ENCODE results near the gene ELOB. TPM values are rescaled to one million over a fixed set of nuclear protein-coding genes. Genes with fewer than 3 reads are reported as not detected.

Gene ELOB
- total RNA-seq, 4 donors from 2014 or later, result 186 to 446 (median 288) TPM

DNA sequence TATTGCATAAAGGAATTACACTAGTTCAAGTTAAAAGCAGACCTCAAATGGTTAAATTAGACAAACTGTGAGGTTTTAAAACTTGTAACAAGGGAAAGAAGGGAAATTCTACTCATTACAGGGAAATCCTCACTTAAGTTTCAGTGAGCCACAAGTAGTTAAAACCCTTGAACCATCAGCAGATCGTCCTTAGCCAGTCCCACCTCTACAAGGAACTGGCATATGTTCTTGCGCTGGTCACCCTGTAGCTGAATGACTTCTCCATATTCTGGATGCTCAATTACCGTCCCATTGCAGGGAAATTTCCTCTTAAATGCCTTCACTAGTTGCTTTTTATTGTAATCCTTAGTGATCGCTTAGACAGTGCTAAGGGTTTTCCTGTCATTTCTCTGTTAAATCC lies 45.4 kb upstream of the ELOB start:
- Histone ChIP-seq H3K4me1 (peaks cover 0 to 9% (median 6%) of the 10 kb centered on the region in 3 donors), H3K36me3 (no peaks in the 10 kb centered on the region), H3K9me3 (no peaks in the 10 kb centered on the region), H3K4me3 (no peak overlapping the region), H3K27me3 (peaks cover 0 to 76% (median 0%) of the 10 kb centered on the region in 4 donors), H3K27ac (no peak overlapping the region)
- 49 to 61% methylated on average over 4 of the region's 4 CpGs for WGBS, 2 donors
- DNase-seq, result no peak
- TF ChIP-seq, protein P1, sequence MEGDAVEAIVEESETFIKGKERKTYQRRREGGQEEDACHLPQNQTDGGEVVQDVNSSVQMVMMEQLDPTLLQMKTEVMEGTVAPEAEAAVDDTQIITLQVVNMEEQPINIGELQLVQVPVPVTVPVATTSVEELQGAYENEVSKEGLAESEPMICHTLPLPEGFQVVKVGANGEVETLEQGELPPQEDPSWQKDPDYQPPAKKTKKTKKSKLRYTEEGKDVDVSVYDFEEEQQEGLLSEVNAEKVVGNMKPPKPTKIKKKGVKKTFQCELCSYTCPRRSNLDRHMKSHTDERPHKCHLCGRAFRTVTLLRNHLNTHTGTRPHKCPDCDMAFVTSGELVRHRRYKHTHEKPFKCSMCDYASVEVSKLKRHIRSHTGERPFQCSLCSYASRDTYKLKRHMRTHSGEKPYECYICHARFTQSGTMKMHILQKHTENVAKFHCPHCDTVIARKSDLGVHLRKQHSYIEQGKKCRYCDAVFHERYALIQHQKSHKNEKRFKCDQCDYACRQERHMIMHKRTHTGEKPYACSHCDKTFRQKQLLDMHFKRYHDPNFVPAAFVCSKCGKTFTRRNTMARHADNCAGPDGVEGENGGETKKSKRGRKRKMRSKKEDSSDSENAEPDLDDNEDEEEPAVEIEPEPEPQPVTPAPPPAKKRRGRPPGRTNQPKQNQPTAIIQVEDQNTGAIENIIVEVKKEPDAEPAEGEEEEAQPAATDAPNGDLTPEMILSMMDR (IDR thresholded peaks at IDR 0.05), result no peak
- no peak for TF ChIP-seq POLR2A (IDR thresholded peaks at IDR 0.05)
- intact Hi-C loops (cut with DNase I), result no loop called here

DNA sequence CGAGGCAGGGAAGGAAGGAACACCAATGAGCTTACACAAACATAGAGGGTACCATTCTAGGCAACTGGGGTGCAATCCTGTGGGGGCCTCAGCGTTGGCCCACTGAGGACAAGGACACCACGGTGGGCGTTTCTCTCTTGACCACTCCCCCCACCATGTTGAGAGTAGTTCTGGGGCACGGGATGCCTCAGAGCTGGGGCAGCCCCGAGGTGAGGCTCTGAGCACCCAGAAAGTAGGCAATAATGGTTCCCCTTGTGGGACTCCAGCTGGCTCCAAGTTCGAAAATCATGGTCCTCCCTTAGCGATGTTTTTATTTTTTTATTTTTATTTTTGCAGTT lies 45.0 kb upstream of the ELOB start:
- Histone ChIP-seq H3K27me3 (peaks cover 0 to 76% (median 0%) of the 10 kb centered on the region in 4 donors), H3K27ac (no peak overlapping the region), H3K4me1 (peaks cover 0 to 7% (median 3%) of the 10 kb centered on the region in 3 donors), H3K9me3 (no peaks in the 10 kb centered on the region), H3K36me3 (no peaks in the 10 kb centered on the region), H3K4me3 (no peak overlapping the region)
- no peak for DNase-seq
- 64 to 70% methylated on average over 8 of the region's 8 CpGs for WGBS, 2 donors
- intact Hi-C loops (cut with DNase I), result no loop called here
- TF ChIP-seq, protein P1 (IDR thresholded peaks at IDR 0.05), result no peak
- no peak for TF ChIP-seq POLR2A (IDR thresholded peaks at IDR 0.05)

DNA sequence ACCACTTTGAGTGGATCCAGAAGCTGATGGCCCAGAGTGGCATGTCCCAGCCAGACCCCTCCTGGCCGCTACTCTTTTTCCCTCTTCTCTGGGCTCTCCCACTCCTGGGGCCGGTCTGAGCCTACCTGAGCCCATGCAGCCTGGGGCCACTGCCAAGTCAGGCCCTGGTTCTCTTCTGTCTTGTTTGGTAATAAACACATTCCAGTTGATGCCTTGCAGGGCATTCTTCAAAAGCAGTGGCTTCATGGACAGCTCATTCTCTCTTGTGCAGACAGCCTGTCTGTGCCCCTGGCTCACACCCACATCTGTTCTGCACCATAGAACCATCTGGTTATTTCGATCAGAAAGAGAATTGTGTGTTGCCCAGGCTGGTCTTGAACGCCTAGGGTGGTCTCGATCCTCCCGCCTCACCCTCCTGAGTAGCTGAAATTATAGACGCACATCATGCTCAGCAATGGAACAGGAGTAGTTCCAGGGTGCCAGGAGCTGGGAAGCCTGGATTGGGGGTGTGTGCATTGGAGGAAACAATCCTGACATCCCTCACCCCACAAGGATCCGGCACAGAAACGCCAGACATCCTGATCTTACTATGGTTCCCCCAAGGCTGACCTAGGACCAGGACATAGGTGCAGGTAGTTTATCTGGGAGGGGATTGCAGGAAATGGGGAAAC lies 44.5 kb upstream of the ELOB start:
- 45 to 64% methylated on average over 3 to 5 of the region's 9 CpGs for WGBS, 2 donors
- H3K4me1 ChIP-seq, result peaks cover 0 to 2% (median 0%) of the 10 kb centered on the region in 3 donors
- no peak for DNase-seq
- H3K36me3 ChIP-seq, result no peaks in the 10 kb centered on the region
- no peaks in the 10 kb centered on the region for H3K9me3 ChIP-seq
- TF ChIP-seq, protein P1 (IDR thresholded peaks at IDR 0.05), result no peak
- TF ChIP-seq POLR2A (IDR thresholded peaks at IDR 0.05), result no peak
- H3K4me3 ChIP-seq, result no peak overlapping the region
- peaks cover 0 to 76% (median 0%) of the 10 kb centered on the region in 4 donors for H3K27me3 ChIP-seq
- intact Hi-C loops (cut with DNase I), result no loop called here
- no peak overlapping the region for H3K27ac ChIP-seq

DNA sequence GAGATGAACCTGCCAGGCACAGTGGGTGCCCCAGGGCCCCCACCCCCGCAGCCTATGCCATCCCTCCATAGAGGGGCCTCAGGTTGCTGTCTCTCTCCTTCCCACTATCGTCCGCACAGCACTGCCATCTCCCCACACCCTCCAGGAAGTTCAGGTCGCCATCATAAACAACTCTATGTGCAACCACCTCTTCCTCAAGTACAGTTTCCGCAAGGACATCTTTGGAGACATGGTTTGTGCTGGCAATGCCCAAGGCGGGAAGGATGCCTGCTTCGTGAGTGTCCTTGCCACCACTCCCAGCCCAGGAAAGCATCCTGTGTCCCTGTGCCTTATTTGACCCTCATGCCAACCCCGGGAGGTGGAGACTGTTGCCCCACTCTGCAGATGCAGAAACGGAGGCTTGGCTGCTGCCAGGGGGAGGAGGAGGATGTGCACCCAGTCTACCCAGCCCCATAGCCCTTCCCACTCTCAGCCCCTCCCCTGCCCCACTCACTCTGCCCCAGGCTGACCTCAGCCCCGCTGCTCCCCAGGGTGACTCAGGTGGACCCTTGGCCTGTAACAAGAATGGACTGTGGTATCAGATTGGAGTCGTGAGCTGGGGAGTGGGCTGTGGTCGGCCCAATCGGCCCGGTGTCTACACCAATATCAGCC lies 43.9 kb upstream of the ELOB start:
- Histone ChIP-seq H3K4me1 (no peaks in the 10 kb centered on the region), H3K27ac (no peak overlapping the region), H3K4me3 (no peak overlapping the region), H3K36me3 (no peaks in the 10 kb centered on the region), H3K27me3 (peaks cover 0 to 77% (median 0%) of the 10 kb centered on the region in 4 donors), H3K9me3 (no peaks in the 10 kb centered on the region)
- 69 to 74% methylated on average over 2 to 6 of the region's 14 CpGs for WGBS, 2 donors
- no peak for TF ChIP-seq POLR2A (IDR thresholded peaks at IDR 0.05)
- TF ChIP-seq, protein P1 (IDR thresholded peaks at IDR 0.05), result no peak
- DNase-seq, result no peak
- intact Hi-C loops (cut with DNase I), result no loop called here
